HepG2 (cell line): Measurements from ENCODE around the gene LRBA. TPM values are rescaled to one million over a fixed set of nuclear protein-coding genes. Genes with fewer than 3 reads are reported as not detected.

Experiments
- BCL6 ChIP-seq: IDR thresholded peaks from 2 replicates; pipeline ENCODE4 v1.6.1; 2016; ENCODE audit warnings: missing genetic modification reagents, missing compliant biosample characterization
- CHD4 ChIP-seq: fragments of 200-600 bp; sonication (generic); IDR thresholded peaks from 2 replicates; pipeline ENCODE4 v1.7.0; 2017; ENCODE audit warnings: mild to moderate bottlenecking, low read length, borderline replicate concordance
- ELF1 ChIP-seq: sonication (generic); formaldehyde crosslinking; IDR thresholded peaks from 2 replicates; pipeline ENCODE4 v1.4.0; 2020; ENCODE audit warnings: missing genetic modification reagents
- ERF ChIP-seq: IDR thresholded peaks from 2 replicates; pipeline ENCODE4 v1.6.1; 2018; ENCODE audit warnings: missing biosample characterization, missing genetic modification reagents
- IKZF4 ChIP-seq: sonication (generic); formaldehyde crosslinking; IDR thresholded peaks from 2 replicates; pipeline ENCODE4 v1.5.1; 2020; ENCODE audit warnings: borderline replicate concordance, mild to moderate bottlenecking, low read depth, missing genetic modification reagents; ENCODE audit errors: not compliant biosample characterization
- LCORL ChIP-seq, 2 experiments: fragments of 450-650 bp in 1 of 2; sonication (generic) in 1 of 2; formaldehyde crosslinking in 1 of 2; IDR thresholded peaks; 2 replicates each; pipeline versions ENCODE4 v1.5.0 to v1.6.1; 2017 to 2020; ENCODE audit warnings: antibody characterized with exemption in 1 of 2, missing genetic modification reagents in 1 of 2
- MYC ChIP-seq: sonication (generic); formaldehyde crosslinking; IDR thresholded peaks from 2 replicates; pipeline ENCODE4 v1.9.0; 2021; ENCODE audit warnings: missing genetic modification reagents, borderline replicate concordance
- NFIC ChIP-seq: IDR thresholded peaks from 2 replicates; pipeline ENCODE4 v1.6.1; 2012; ENCODE audit warnings: mild to moderate bottlenecking, low read length, inconsistent platforms
- TBL1XR1 ChIP-seq: fragments of 150-350 bp; IDR thresholded peaks from 2 replicates; pipeline ENCODE4 v1.6.1; 2014; ENCODE audit warnings: borderline replicate concordance, low read length; ENCODE audit not compliant: partially characterized antibody
- TBX3 ChIP-seq: fragments of 450-650 bp; IDR thresholded peaks from 2 replicates; pipeline ENCODE4 v1.6.1; 2017; ENCODE audit warnings: antibody characterized with exemption, mild to moderate bottlenecking, inconsistent platforms, borderline replicate concordance
- TCF12 ChIP-seq, 2 experiments: fragments of 450-650 bp in 1 of 2; sonication (generic) in 1 of 2; formaldehyde crosslinking in 1 of 2; IDR thresholded peaks; 2 replicates each; pipeline versions ENCODE4 v1.6.1 to v1.8.0; 2017 to 2022; ENCODE audit warnings: antibody characterized with exemption in 1 of 2, mild to moderate bottlenecking in 1 of 2, missing genetic modification reagents in 1 of 2, moderate library complexity in 1 of 2
- ZBTB37 ChIP-seq: sonication (generic); formaldehyde crosslinking; IDR thresholded peaks from 2 replicates; pipeline ENCODE4 v1.4.0; 2020; ENCODE audit warnings: mild to moderate bottlenecking, missing genetic modification reagents
- ZBTB43 ChIP-seq: sonication (generic); formaldehyde crosslinking; conservative IDR thresholded peaks from 2 replicates; pipeline ENCODE4 v1.4.0; 2020; ENCODE audit warnings: missing genetic modification reagents
- ZNF142 ChIP-seq: sonication (generic); formaldehyde crosslinking; IDR thresholded peaks from 2 replicates; pipeline ENCODE4 v1.4.0; 2020; ENCODE audit warnings: missing genetic modification reagents
- ZNF33A ChIP-seq: sonication (generic); formaldehyde crosslinking; IDR thresholded peaks from 2 replicates; pipeline ENCODE4 v1.5.1; 2020; ENCODE audit warnings: missing genetic modification reagents, mild to moderate bottlenecking, moderate library complexity, borderline replicate concordance
- ZNF34 ChIP-seq: sonication (generic); formaldehyde crosslinking; IDR thresholded peaks from 2 replicates; pipeline ENCODE4 v1.4.0; 2020; ENCODE audit warnings: mild to moderate bottlenecking, missing genetic modification reagents, borderline replicate concordance
- ZNF569 ChIP-seq: sonication (generic); formaldehyde crosslinking; IDR thresholded peaks from 2 replicates; pipeline ENCODE4 v1.5.0; 2020; ENCODE audit warnings: mild to moderate bottlenecking, missing genetic modification reagents, moderate library complexity, borderline replicate concordance
- ZNF660 ChIP-seq: sonication (generic); formaldehyde crosslinking; IDR thresholded peaks from 2 replicates; pipeline ENCODE4 v1.5.1; 2020; ENCODE audit warnings: mild to moderate bottlenecking, low read depth, missing genetic modification reagents, borderline replicate concordance
- ZNF678 ChIP-seq: sonication (generic); formaldehyde crosslinking; IDR thresholded peaks from 2 replicates; pipeline ENCODE4 v1.4.0; 2020; ENCODE audit warnings: mild to moderate bottlenecking, missing genetic modification reagents
- polyA plus RNA-seq, 8 experiments: library from polyadenylated mRNA; depleted of rRNA in 3 of 8; stranded (reverse) in 7 of 8; unstranded in 1 of 8; fragments of >200 nt; fragmentation: Illumina TruSeq in 4 of 8; extraction: Trizol in 4 of 8; gene quantifications; 2 replicates each; pipeline versions ENCODE4 v1.2.1 to v1.2.3, GENCODE V29; 2011 to 2016; ENCODE audit warnings: low read depth in 4 of 8, missing spikeins in 1 of 8, mixed read lengths in 1 of 8; ENCODE audit not compliant: insufficient read depth in 1 of 8
- total RNA-seq, 5 experiments: library from RNA; depleted of rRNA; stranded (reverse); fragments of >200 nt; fragmentation: Illumina TruSeq; extraction: Trizol; gene quantifications; 2 replicates each; pipeline ENCODE4 v1.2.3, GENCODE V29; 2016; ENCODE audit warnings: low read depth in 1 of 5

LRBA gene
- total and polyA plus RNA-seq, 2 of the 13 experiments (the other 11 are each of a cell fraction or from before 2014, with no cell fraction given): 21.0 to 37.2 TPM

- no peak for TF ChIP-seq ZNF34 (CRISPR knock-in tag)
- TF ChIP-seq ZNF33A (CRISPR knock-in tag): no peak
- no peak for TF ChIP-seq MYC (CRISPR knock-in tag)
- TF ChIP-seq ERF (CRISPR knock-in tag): 0 out of 2 replicates have a peak, but pooled peaks have one; percentile 20
- no peak for TF ChIP-seq ZNF142 (CRISPR knock-in tag)
- peak; percentile 93 for TF ChIP-seq BCL6
- TF ChIP-seq ZNF660: no peak
- TF ChIP-seq CHD4: no peak
- no peak for TF ChIP-seq TBL1XR1
- TF ChIP-seq NFIC: peak; percentile 79; the same call in 1 of the 2 replicates
- no peak for TF ChIP-seq ZBTB37
- TF ChIP-seq ZNF569: no peak
- TF ChIP-seq IKZF4: no peak
- peak; percentile 95 for TF ChIP-seq TBX3
- TF ChIP-seq TCF12 (IDR thresholded peaks at IDR 0.05): no peak
- no peak for TF ChIP-seq TCF12 (CRISPR knock-in tag; IDR thresholded peaks at IDR 0.05)
- TF ChIP-seq LCORL (IDR thresholded peaks at IDR 0.05): no peak
- 0 out of 2 replicates have a peak, but pooled peaks have one; percentile 37 for TF ChIP-seq LCORL (CRISPR knock-in tag; IDR thresholded peaks at IDR 0.05)
- TF ChIP-seq ZNF678 (CRISPR knock-in tag): no peak
- TF ChIP-seq ZBTB43 (CRISPR knock-in tag): no peak
- no peak for TF ChIP-seq ELF1
Observed at GRCh38 chr4:150714462-150715438, 300.3 kb downstream of the LRBA start (continued).
